Endothelial cell (in vitro differentiated cells): Measurements from ENCODE around the gene PRMT7. TPM values are rescaled to one million over a fixed set of nuclear protein-coding genes. Genes with fewer than 3 reads are reported as not detected.

ENCODE experiments used
- DNase-seq: peaks from one replicate; pipeline ENCODE4 v3.0.0; 2021; ENCODE audit warnings: low spot score
- H3K27ac Mint-ChIP-seq: one replicate; pipeline ENCODE4 v1.8.0; 2021; ENCODE audit warnings: mixed read lengths, inconsistent platforms; ENCODE audit not compliant: unreplicated experiment
- H3K27me3 Mint-ChIP-seq: one replicate; pipeline ENCODE4 v1.8.0; 2021; ENCODE audit warnings: mild to moderate bottlenecking, moderate library complexity, mixed read lengths, inconsistent platforms; ENCODE audit not compliant: unreplicated experiment
- H3K36me3 Mint-ChIP-seq: one replicate; pipeline ENCODE4 v1.8.0; 2021; ENCODE audit warnings: mild to moderate bottlenecking, low read depth, mixed read lengths, inconsistent platforms; ENCODE audit not compliant: unreplicated experiment
- H3K4me1 Mint-ChIP-seq: one replicate; pipeline ENCODE4 v1.8.0; 2021; ENCODE audit warnings: mild to moderate bottlenecking, mixed read lengths, inconsistent platforms; ENCODE audit not compliant: unreplicated experiment
- H3K4me3 Mint-ChIP-seq: one replicate; pipeline ENCODE4 v1.8.0; 2021; ENCODE audit warnings: mild to moderate bottlenecking, mixed read lengths, inconsistent platforms; ENCODE audit not compliant: unreplicated experiment
- H3K9me3 Mint-ChIP-seq: one replicate; pipeline ENCODE4 v1.8.0; 2021; ENCODE audit warnings: mixed read lengths, inconsistent platforms; ENCODE audit not compliant: unreplicated experiment
- CTCF ChIP-seq: fragments of 200-600 bp; sonication (generic); IDR thresholded peaks from one replicate; pipeline ENCODE4 v1.5.0; 2021; ENCODE audit warnings: antibody characterized with exemption; ENCODE audit not compliant: unreplicated experiment
- total RNA-seq: library from RNA; stranded (reverse); fragmentation: NEBNext Ultra II Directional; extraction: Animal tissue kit (Norgen Biotek cat#: 25700); gene quantifications from one replicate; pipeline ENCODE4 v1.2.1, GENCODE V29; 2021; ENCODE audit not compliant: unreplicated experiment

PRMT7 gene
- total RNA-seq, 1 donor from 2014 or later = 42.8 TPM

- Mint-ChIP-seq H3K4me1 (no peaks in the 10 kb centered on the region), H3K4me3 (no peak overlapping the region), H3K27ac (no peak overlapping the region), H3K27me3 (peaks cover 4% of the 10 kb centered on the region), H3K9me3 (no peaks in the 10 kb centered on the region), H3K36me3 (peaks cover 5% of the 10 kb centered on the region)
- no peak for TF ChIP-seq CTCF
- no peak for DNase-seq
Observed at GRCh38 chr16:68383858-68384257, 73.0 kb downstream of the PRMT7 start.

- peaks cover 5% of the 10 kb centered on the region for H3K36me3 Mint-ChIP-seq
- no peak overlapping the region for H3K4me3 Mint-ChIP-seq
- no peak for TF ChIP-seq CTCF
- peaks cover 4% of the 10 kb centered on the region for H3K27me3 Mint-ChIP-seq
- H3K4me1 Mint-ChIP-seq = no peaks in the 10 kb centered on the region
- no peak overlapping the region for H3K27ac Mint-ChIP-seq
- no peak for DNase-seq
- H3K9me3 Mint-ChIP-seq = no peaks in the 10 kb centered on the region
Observed at GRCh38 chr16:68384288-68385161, 73.7 kb downstream of the PRMT7 start.

- H3K27me3 Mint-ChIP-seq = peaks cover 4% of the 10 kb centered on the region
- TF ChIP-seq CTCF = no peak
- H3K4me1 Mint-ChIP-seq = no peaks in the 10 kb centered on the region
- no peak overlapping the region for H3K27ac Mint-ChIP-seq
- no peak for DNase-seq
- peaks cover 5% of the 10 kb centered on the region for H3K36me3 Mint-ChIP-seq
- H3K4me3 Mint-ChIP-seq = no peak overlapping the region
- no peaks in the 10 kb centered on the region for H3K9me3 Mint-ChIP-seq
Observed at GRCh38 chr16:68385371-68385770, 74.6 kb downstream of the PRMT7 start.

- Mint-ChIP-seq H3K4me1 (no peaks in the 10 kb centered on the region), H3K4me3 (no peak overlapping the region), H3K27me3 (peaks cover 4% of the 10 kb centered on the region), H3K36me3 (no peaks in the 10 kb centered on the region), H3K9me3 (no peaks in the 10 kb centered on the region), H3K27ac (no peak overlapping the region)
- no peak for TF ChIP-seq CTCF
- no peak for DNase-seq
Observed at GRCh38 chr16:68386628-68387027, 75.8 kb downstream of the PRMT7 start.

GRCh38 chr16:68387301-68387700 lies 76.5 kb downstream of the PRMT7 start:
- H3K27me3 Mint-ChIP-seq = peaks cover 3% of the 10 kb centered on the region
- H3K4me1 Mint-ChIP-seq = no peaks in the 10 kb centered on the region
- no peaks in the 10 kb centered on the region for H3K36me3 Mint-ChIP-seq
- H3K27ac Mint-ChIP-seq = no peak overlapping the region
- no peak for DNase-seq
- no peak for TF ChIP-seq CTCF
- H3K4me3 Mint-ChIP-seq = no peak overlapping the region
- no peaks in the 10 kb centered on the region for H3K9me3 Mint-ChIP-seq
